ENCODE results near the gene SGIP1.

The SGIP1 gene

GRCh38 chr1:66521721-66522365 is 12.1 kb upstream of the SGIP1 start:
- no peak for DNase-seq (ENCODE audit: low read depth in 2 of 3, low spot score in 2 of 3)

- no peak for DNase-seq (ENCODE audit: low read depth in 2 of 3, low spot score in 2 of 3)
These were observed 10.4 kb upstream of the SGIP1 start for GRCh38 chr1:66523562-66523961.

GRCh38 chr1:66525086-66525485 is 8.9 kb upstream of the SGIP1 start:
- DNase-seq (ENCODE audit: low read depth in 2 of 3, low spot score in 2 of 3): no peak

GRCh38 chr1:66526036-66526435 is 7.9 kb upstream of the SGIP1 start:
- no peak for DNase-seq (ENCODE audit: low read depth in 2 of 3, low spot score in 2 of 3)

- DNase-seq (ENCODE audit: low read depth in 2 of 3, low spot score in 2 of 3): no peak
These were observed 7.0 kb upstream of the SGIP1 start for GRCh38 chr1:66526991-66527390.

- no peak for DNase-seq (ENCODE audit: low read depth in 2 of 3, low spot score in 2 of 3)
These were observed 6.3 kb upstream of the SGIP1 start for GRCh38 chr1:66527686-66528085.

GRCh38 chr1:66528580-66528979 is 5.4 kb upstream of the SGIP1 start:
- DNase-seq (ENCODE audit: low read depth in 2 of 3, low spot score in 2 of 3): no peak

GRCh38 chr1:66532214-66532613 is 1.7 kb upstream of the SGIP1 start:
- no peak for DNase-seq (ENCODE audit: low read depth in 2 of 3, low spot score in 2 of 3)

- no peak for DNase-seq (ENCODE audit: low read depth in 2 of 3, low spot score in 2 of 3)
These were observed 862 bp upstream of the SGIP1 start for GRCh38 chr1:66532798-66533783.

GRCh38 chr1:66535061-66535460 is 1.1 kb downstream of the SGIP1 start:
- DNase-seq (ENCODE audit: low read depth in 2 of 3, low spot score in 2 of 3): no peak

- DNase-seq (ENCODE audit: low read depth in 2 of 3, low spot score in 2 of 3): no peak
These were observed 1.9 kb downstream of the SGIP1 start for GRCh38 chr1:66535853-66536252.

- DNase-seq (ENCODE audit: low read depth in 2 of 3, low spot score in 2 of 3): no peak
These were observed 3.8 kb downstream of the SGIP1 start for GRCh38 chr1:66537718-66538117.

- no peak for DNase-seq (ENCODE audit: low read depth in 2 of 3, low spot score in 2 of 3)
These were observed 5.5 kb downstream of the SGIP1 start for GRCh38 chr1:66539491-66539890.

- DNase-seq (ENCODE audit: low read depth in 2 of 3, low spot score in 2 of 3): no peak
These were observed 6.6 kb downstream of the SGIP1 start for GRCh38 chr1:66540434-66541032.

- no peak for DNase-seq (ENCODE audit: low read depth in 2 of 3, low spot score in 2 of 3)
These were observed 8.4 kb downstream of the SGIP1 start for GRCh38 chr1:66542314-66542713.

- DNase-seq (ENCODE audit: low read depth in 2 of 3, low spot score in 2 of 3): no peak
These were observed 9.1 kb downstream of the SGIP1 start for GRCh38 chr1:66542811-66543767.

- no peak for DNase-seq (ENCODE audit: low read depth in 2 of 3, low spot score in 2 of 3)
These were observed 12.3 kb downstream of the SGIP1 start for GRCh38 chr1:66546047-66546810.

- no peak for DNase-seq (ENCODE audit: low read depth in 2 of 3, low spot score in 2 of 3)
These were observed 15.1 kb downstream of the SGIP1 start for GRCh38 chr1:66549017-66549416.

GRCh38 chr1:66550243-66550642 is 16.3 kb downstream of the SGIP1 start:
- no peak for DNase-seq (ENCODE audit: low read depth in 2 of 3, low spot score in 2 of 3)

GRCh38 chr1:66552287-66552686 is 18.3 kb downstream of the SGIP1 start:
- DNase-seq (ENCODE audit: low read depth in 2 of 3, low spot score in 2 of 3): no peak
